Measurements from ENCODE around the gene CDC42EP3.

CDC42EP3 gene

GRCh38 chr2:37681587-37681986 lies 10.1 kb upstream of the CDC42EP3 start:
- Histone ChIP-seq H3K9me3 (ENCODE audit: control insufficient read depth, insufficient read depth, low read length) (no peaks in the 10 kb centered on the region), H3K9ac (ENCODE audit: low read depth, low read length) (no peak overlapping the region), H3K4me3 (ENCODE audit: low read depth, low read length) (no peak overlapping the region), H3K27me3 (ENCODE audit: control insufficient read depth, insufficient read depth, low read length) (no peaks in the 10 kb centered on the region), H3K36me3 (ENCODE audit: control insufficient read depth, insufficient read depth, low read length) (no peaks in the 10 kb centered on the region), H3K4me1 (ENCODE audit: control insufficient read depth, insufficient read depth, low read length) (peaks cover 2% of the 10 kb centered on the region)

- Histone ChIP-seq H3K36me3 (ENCODE audit: control insufficient read depth, insufficient read depth, low read length) (no peaks in the 10 kb centered on the region), H3K4me3 (ENCODE audit: low read depth, low read length) (no peak overlapping the region), H3K4me1 (ENCODE audit: control insufficient read depth, insufficient read depth, low read length) (peaks cover 15% of the 10 kb centered on the region)
These were observed 7.7 kb upstream of the CDC42EP3 start for GRCh38 chr2:37679072-37679695.

GRCh38 chr2:37676274-37676673 lies 4.8 kb upstream of the CDC42EP3 start:
- H3K9me3 ChIP-seq (ENCODE audit: control insufficient read depth, insufficient read depth, low read length): no peaks in the 10 kb centered on the region
- H3K36me3 ChIP-seq (ENCODE audit: control insufficient read depth, insufficient read depth, low read length): no peaks in the 10 kb centered on the region
- peaks cover 16% of the 10 kb centered on the region for H3K4me1 ChIP-seq (ENCODE audit: control insufficient read depth, insufficient read depth, low read length)
- H3K4me3 ChIP-seq (ENCODE audit: low read depth, low read length): no peak overlapping the region
- H3K27me3 ChIP-seq (ENCODE audit: control insufficient read depth, insufficient read depth, low read length): peaks cover 3% of the 10 kb centered on the region
- no peak overlapping the region for H3K9ac ChIP-seq (ENCODE audit: low read depth, low read length)

More at GRCh38 chr2:37679072-37679695, 7.7 kb upstream of the CDC42EP3 start:
- Histone ChIP-seq H3K9me3 (ENCODE audit: control insufficient read depth, insufficient read depth, low read length) (no peaks in the 10 kb centered on the region), H3K9ac (ENCODE audit: low read depth, low read length) (no peak overlapping the region), H3K27me3 (ENCODE audit: control insufficient read depth, insufficient read depth, low read length) (peaks cover under 1% of the 10 kb centered on the region)

GRCh38 chr2:37674946-37675345 lies 3.5 kb upstream of the CDC42EP3 start:
- Histone ChIP-seq H3K4me1 (ENCODE audit: control insufficient read depth, insufficient read depth, low read length) (peaks cover 20% of the 10 kb centered on the region), H3K27me3 (ENCODE audit: control insufficient read depth, insufficient read depth, low read length) (peaks cover 15% of the 10 kb centered on the region), H3K36me3 (ENCODE audit: control insufficient read depth, insufficient read depth, low read length) (no peaks in the 10 kb centered on the region), H3K9me3 (ENCODE audit: control insufficient read depth, insufficient read depth, low read length) (no peaks in the 10 kb centered on the region), H3K9ac (ENCODE audit: low read depth, low read length) (no peak overlapping the region), H3K4me3 (ENCODE audit: low read depth, low read length) (no peak overlapping the region)

GRCh38 chr2:37672870-37673184 lies 1.4 kb upstream of the CDC42EP3 start:
- Histone ChIP-seq H3K27me3 (ENCODE audit: control insufficient read depth, insufficient read depth, low read length) (peaks cover 18% of the 10 kb centered on the region), H3K9ac (ENCODE audit: low read depth, low read length) (no peak overlapping the region), H3K4me3 (ENCODE audit: low read depth, low read length) (peak overlapping the region; percentile 78), H3K36me3 (ENCODE audit: control insufficient read depth, insufficient read depth, low read length) (no peaks in the 10 kb centered on the region), H3K4me1 (ENCODE audit: control insufficient read depth, insufficient read depth, low read length) (peaks cover 23% of the 10 kb centered on the region), H3K9me3 (ENCODE audit: control insufficient read depth, insufficient read depth, low read length) (no peaks in the 10 kb centered on the region)

GRCh38 chr2:37672104-37672869 lies 845 bp upstream of the CDC42EP3 start:
- H3K36me3 ChIP-seq (ENCODE audit: control insufficient read depth, insufficient read depth, low read length): no peaks in the 10 kb centered on the region
- H3K27me3 ChIP-seq (ENCODE audit: control insufficient read depth, insufficient read depth, low read length): peaks cover 18% of the 10 kb centered on the region
- peak overlapping the region; percentile 28 for H3K9ac ChIP-seq (ENCODE audit: low read depth, low read length)
- peaks cover 23% of the 10 kb centered on the region for H3K4me1 ChIP-seq (ENCODE audit: control insufficient read depth, insufficient read depth, low read length)
- peak overlapping the region; percentile 78 for H3K4me3 ChIP-seq (ENCODE audit: low read depth, low read length)
- H3K9me3 ChIP-seq (ENCODE audit: control insufficient read depth, insufficient read depth, low read length): no peaks in the 10 kb centered on the region

GRCh38 chr2:37671816-37672103 lies 318 bp upstream of the CDC42EP3 start:
- Histone ChIP-seq H3K27me3 (ENCODE audit: control insufficient read depth, insufficient read depth, low read length) (peaks cover 18% of the 10 kb centered on the region), H3K9ac (ENCODE audit: low read depth, low read length) (peak overlapping the region; percentile 28), H3K9me3 (ENCODE audit: control insufficient read depth, insufficient read depth, low read length) (no peaks in the 10 kb centered on the region), H3K4me3 (ENCODE audit: low read depth, low read length) (peak overlapping the region; percentile 78), H3K36me3 (ENCODE audit: control insufficient read depth, insufficient read depth, low read length) (no peaks in the 10 kb centered on the region), H3K4me1 (ENCODE audit: control insufficient read depth, insufficient read depth, low read length) (peaks cover 20% of the 10 kb centered on the region)

GRCh38 chr2:37670378-37671008 lies 949 bp downstream of the CDC42EP3 start:
- H3K36me3 ChIP-seq (ENCODE audit: control insufficient read depth, insufficient read depth, low read length): no peaks in the 10 kb centered on the region
- H3K27me3 ChIP-seq (ENCODE audit: control insufficient read depth, insufficient read depth, low read length): peaks cover 18% of the 10 kb centered on the region
- peaks cover 15% of the 10 kb centered on the region for H3K4me1 ChIP-seq (ENCODE audit: control insufficient read depth, insufficient read depth, low read length)
- H3K4me3 ChIP-seq (ENCODE audit: low read depth, low read length): peak overlapping the region; percentile 87
- no peaks in the 10 kb centered on the region for H3K9me3 ChIP-seq (ENCODE audit: control insufficient read depth, insufficient read depth, low read length)
- H3K9ac ChIP-seq (ENCODE audit: low read depth, low read length): peak overlapping the region; percentile 61

- Histone ChIP-seq H3K4me3 (ENCODE audit: low read depth, low read length) (no peak overlapping the region), H3K4me1 (ENCODE audit: control insufficient read depth, insufficient read depth, low read length) (peaks cover 10% of the 10 kb centered on the region), H3K36me3 (ENCODE audit: control insufficient read depth, insufficient read depth, low read length) (no peaks in the 10 kb centered on the region), H3K9ac (ENCODE audit: low read depth, low read length) (no peak overlapping the region), H3K27me3 (ENCODE audit: control insufficient read depth, insufficient read depth, low read length) (peaks cover 18% of the 10 kb centered on the region), H3K9me3 (ENCODE audit: control insufficient read depth, insufficient read depth, low read length) (no peaks in the 10 kb centered on the region)
These were observed 2.0 kb downstream of the CDC42EP3 start for GRCh38 chr2:37669446-37669845.

GRCh38 chr2:37667704-37668103 lies 3.7 kb downstream of the CDC42EP3 start:
- Histone ChIP-seq H3K4me3 (ENCODE audit: low read depth, low read length) (no peak overlapping the region), H3K9ac (ENCODE audit: low read depth, low read length) (no peak overlapping the region), H3K36me3 (ENCODE audit: control insufficient read depth, insufficient read depth, low read length) (no peaks in the 10 kb centered on the region)

GRCh38 chr2:37666772-37667171 lies 4.7 kb downstream of the CDC42EP3 start:
- H3K9me3 ChIP-seq (ENCODE audit: control insufficient read depth, insufficient read depth, low read length): no peaks in the 10 kb centered on the region

More at GRCh38 chr2:37667704-37668103, 3.7 kb downstream of the CDC42EP3 start:
- no peaks in the 10 kb centered on the region for H3K9me3 ChIP-seq (ENCODE audit: control insufficient read depth, insufficient read depth, low read length)
- H3K4me1 ChIP-seq (ENCODE audit: control insufficient read depth, insufficient read depth, low read length): peaks cover 7% of the 10 kb centered on the region
- H3K27me3 ChIP-seq (ENCODE audit: control insufficient read depth, insufficient read depth, low read length): peaks cover 16% of the 10 kb centered on the region

More at GRCh38 chr2:37666772-37667171, 4.7 kb downstream of the CDC42EP3 start:
- no peak overlapping the region for H3K9ac ChIP-seq (ENCODE audit: low read depth, low read length)
- no peak overlapping the region for H3K4me3 ChIP-seq (ENCODE audit: low read depth, low read length)
- no peaks in the 10 kb centered on the region for H3K36me3 ChIP-seq (ENCODE audit: control insufficient read depth, insufficient read depth, low read length)
- H3K27me3 ChIP-seq (ENCODE audit: control insufficient read depth, insufficient read depth, low read length): peaks cover 16% of the 10 kb centered on the region
- peaks cover 7% of the 10 kb centered on the region for H3K4me1 ChIP-seq (ENCODE audit: control insufficient read depth, insufficient read depth, low read length)
